ENCODE data around the gene COX20.

The COX20 gene

DNA sequence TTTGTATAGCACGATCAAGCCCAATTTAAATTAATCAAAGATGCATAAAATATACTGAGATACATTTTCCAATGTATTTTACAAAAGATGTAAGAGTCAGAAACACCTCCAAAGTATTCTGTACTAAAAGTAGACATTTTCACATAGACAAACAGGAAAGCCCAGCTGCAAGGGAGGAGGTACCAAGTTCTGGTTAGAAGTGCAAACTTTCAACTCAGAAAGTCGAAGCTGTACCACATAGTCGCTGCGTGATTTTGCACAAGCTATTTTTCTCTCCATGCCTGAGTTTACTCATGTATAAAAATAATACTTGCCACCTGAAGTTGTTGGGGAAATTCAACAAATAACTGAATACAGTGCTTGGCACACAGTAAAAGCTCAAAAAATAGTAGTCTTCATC, 34.5 kb downstream of the COX20 start:
- no peaks in the 10 kb centered on the region for H3K27me3 ChIP-seq (ENCODE audit: control insufficient read depth, low read length)
- H3K9me3 ChIP-seq (ENCODE audit: control insufficient read depth, insufficient read depth, low read length): no peaks in the 10 kb centered on the region
- TF ChIP-seq, protein P1, sequence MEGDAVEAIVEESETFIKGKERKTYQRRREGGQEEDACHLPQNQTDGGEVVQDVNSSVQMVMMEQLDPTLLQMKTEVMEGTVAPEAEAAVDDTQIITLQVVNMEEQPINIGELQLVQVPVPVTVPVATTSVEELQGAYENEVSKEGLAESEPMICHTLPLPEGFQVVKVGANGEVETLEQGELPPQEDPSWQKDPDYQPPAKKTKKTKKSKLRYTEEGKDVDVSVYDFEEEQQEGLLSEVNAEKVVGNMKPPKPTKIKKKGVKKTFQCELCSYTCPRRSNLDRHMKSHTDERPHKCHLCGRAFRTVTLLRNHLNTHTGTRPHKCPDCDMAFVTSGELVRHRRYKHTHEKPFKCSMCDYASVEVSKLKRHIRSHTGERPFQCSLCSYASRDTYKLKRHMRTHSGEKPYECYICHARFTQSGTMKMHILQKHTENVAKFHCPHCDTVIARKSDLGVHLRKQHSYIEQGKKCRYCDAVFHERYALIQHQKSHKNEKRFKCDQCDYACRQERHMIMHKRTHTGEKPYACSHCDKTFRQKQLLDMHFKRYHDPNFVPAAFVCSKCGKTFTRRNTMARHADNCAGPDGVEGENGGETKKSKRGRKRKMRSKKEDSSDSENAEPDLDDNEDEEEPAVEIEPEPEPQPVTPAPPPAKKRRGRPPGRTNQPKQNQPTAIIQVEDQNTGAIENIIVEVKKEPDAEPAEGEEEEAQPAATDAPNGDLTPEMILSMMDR (IDR thresholded peaks at IDR 0.05; ENCODE audit: low read depth, low read length, poor library complexity, severe bottlenecking): no peak
- no peak for TF ChIP-seq EZH2phosphoT487 (IDR thresholded peaks at IDR 0.05; ENCODE audit: borderline replicate concordance, low read length)
- H3K4me1 ChIP-seq (ENCODE audit: control insufficient read depth, low read length): peaks cover 21% of the 10 kb centered on the region
- H3K9me2 ChIP-seq (replicated peaks; ENCODE audit: control insufficient read depth, low read length): no peaks in the 10 kb centered on the region
- H3K27ac ChIP-seq (ENCODE audit: low read depth, low read length): no peak overlapping the region
- H3K36me3 ChIP-seq (ENCODE audit: control insufficient read depth, low read length): no peaks in the 10 kb centered on the region
- H3F3A ChIP-seq (ENCODE audit: control insufficient read depth, insufficient read depth): no peaks in the 10 kb centered on the region
- H3K4me2 ChIP-seq (ENCODE audit: low read length): no peak overlapping the region
- H3K79me2 ChIP-seq (ENCODE audit: control insufficient read depth, low read length): peaks cover 10% of the 10 kb centered on the region
- no peak overlapping the region for H3K4me3 ChIP-seq (ENCODE audit: low read length)
- H4K20me1 ChIP-seq (ENCODE audit: control insufficient read depth, insufficient read depth, low read depth, low read length): no peaks in the 10 kb centered on the region

DNA sequence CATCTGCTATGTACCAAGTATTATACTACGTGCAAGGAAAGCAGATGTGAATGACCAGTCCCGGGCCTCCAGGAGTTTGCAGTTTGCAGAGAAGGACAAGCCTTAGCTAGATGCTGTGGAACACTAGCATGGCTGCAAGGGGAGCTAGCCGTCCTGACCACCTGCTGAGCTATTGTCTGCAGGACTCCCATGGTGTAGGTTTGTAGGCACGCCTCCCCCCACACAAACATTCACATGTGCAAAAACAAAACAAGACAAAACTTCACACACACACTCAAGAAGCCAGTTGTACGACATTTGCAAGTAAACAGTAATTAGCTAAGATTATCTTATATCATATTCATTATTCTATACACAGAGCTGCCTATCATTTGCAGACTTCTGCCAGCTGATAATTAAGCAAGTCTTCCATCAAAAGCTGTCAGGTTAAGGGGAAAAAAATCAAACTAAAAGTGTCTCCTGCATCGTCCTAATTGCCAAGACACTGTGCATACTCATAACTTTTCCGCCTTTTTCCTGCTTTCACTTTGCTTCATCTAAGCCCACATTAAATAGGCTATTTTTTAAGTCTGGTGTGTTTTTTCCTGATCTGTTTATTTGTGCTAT, 39.6 kb downstream of the COX20 start:
- no peaks in the 10 kb centered on the region for H3K36me3 ChIP-seq (ENCODE audit: control insufficient read depth, low read length)
- H3K4me1 ChIP-seq (ENCODE audit: control insufficient read depth, low read length): no peaks in the 10 kb centered on the region
- no peaks in the 10 kb centered on the region for H4K20me1 ChIP-seq (ENCODE audit: control insufficient read depth, insufficient read depth, low read depth, low read length)
- TF ChIP-seq, protein P1 (IDR thresholded peaks at IDR 0.05; ENCODE audit: low read depth, low read length, poor library complexity, severe bottlenecking): no peak
- no peak for TF ChIP-seq EZH2phosphoT487 (IDR thresholded peaks at IDR 0.05; ENCODE audit: borderline replicate concordance, low read length)
- H3K27me3 ChIP-seq (ENCODE audit: control insufficient read depth, low read length): peaks cover 3% of the 10 kb centered on the region; the same call in 1 of the 2 replicates
- no peaks in the 10 kb centered on the region for H3K9me3 ChIP-seq (ENCODE audit: control insufficient read depth, insufficient read depth, low read length)
- H3K4me3 ChIP-seq (ENCODE audit: low read length): no peak overlapping the region
- no peak overlapping the region for H3K4me2 ChIP-seq (ENCODE audit: low read length)
- H3K79me2 ChIP-seq (ENCODE audit: control insufficient read depth, low read length): no peaks in the 10 kb centered on the region
- H3F3A ChIP-seq (ENCODE audit: control insufficient read depth, insufficient read depth): no peaks in the 10 kb centered on the region
- H3K27ac ChIP-seq (ENCODE audit: low read depth, low read length): no peak overlapping the region
- no peaks in the 10 kb centered on the region for H3K9me2 ChIP-seq (replicated peaks; ENCODE audit: control insufficient read depth, low read length)

DNA sequence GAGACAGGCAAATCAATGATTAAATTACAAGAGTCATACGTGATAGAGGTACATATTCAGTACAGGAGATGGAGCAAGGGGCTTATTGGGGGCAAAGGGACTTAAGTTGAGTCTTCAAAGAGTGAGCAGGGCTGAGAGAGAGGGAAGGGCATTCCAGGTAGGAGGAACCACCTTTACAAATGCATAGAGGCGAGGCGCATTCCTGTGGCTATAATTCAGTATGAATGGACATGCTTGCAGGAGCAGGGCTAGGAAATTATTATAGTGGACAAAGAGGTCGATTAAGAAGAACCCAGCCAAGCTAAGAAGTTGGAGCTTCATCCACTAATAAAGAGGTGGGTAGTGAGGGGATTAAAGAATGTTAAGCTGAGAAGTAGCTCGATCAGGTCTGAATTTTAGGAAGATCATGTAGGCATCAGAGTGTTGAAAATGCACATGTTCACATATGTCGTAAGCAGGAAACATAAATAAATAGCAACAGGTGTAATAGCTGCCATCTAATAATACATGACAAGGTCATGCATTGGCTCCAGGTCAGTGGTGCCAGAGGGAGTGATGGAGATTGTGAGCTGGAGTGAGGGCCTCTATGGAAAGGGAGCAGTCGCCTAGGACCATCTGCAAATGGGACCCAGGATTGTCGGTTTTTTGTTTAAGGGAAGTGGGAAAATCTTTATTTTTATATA, 40.9 kb downstream of the COX20 start:
- H3K9me3 ChIP-seq (ENCODE audit: control insufficient read depth, insufficient read depth, low read length): no peaks in the 10 kb centered on the region
- TF ChIP-seq, protein P1 (IDR thresholded peaks at IDR 0.05; ENCODE audit: low read depth, low read length, poor library complexity, severe bottlenecking): no peak
- TF ChIP-seq EZH2phosphoT487 (IDR thresholded peaks at IDR 0.05; ENCODE audit: borderline replicate concordance, low read length): no peak
- H3K79me2 ChIP-seq (ENCODE audit: control insufficient read depth, low read length): no peaks in the 10 kb centered on the region
- no peaks in the 10 kb centered on the region for H3K4me1 ChIP-seq (ENCODE audit: control insufficient read depth, low read length)
- H3K4me2 ChIP-seq (ENCODE audit: low read length): no peak overlapping the region
- peaks cover 3% of the 10 kb centered on the region; the same call in 1 of the 2 replicates for H3K27me3 ChIP-seq (ENCODE audit: control insufficient read depth, low read length)
- H4K20me1 ChIP-seq (ENCODE audit: control insufficient read depth, insufficient read depth, low read depth, low read length): no peaks in the 10 kb centered on the region
- no peaks in the 10 kb centered on the region for H3F3A ChIP-seq (ENCODE audit: control insufficient read depth, insufficient read depth)
- H3K4me3 ChIP-seq (ENCODE audit: low read length): no peak overlapping the region
- no peaks in the 10 kb centered on the region for H3K9me2 ChIP-seq (replicated peaks; ENCODE audit: control insufficient read depth, low read length)
- no peak overlapping the region for H3K27ac ChIP-seq (ENCODE audit: low read depth, low read length)
- H3K36me3 ChIP-seq (ENCODE audit: control insufficient read depth, low read length): no peaks in the 10 kb centered on the region
